ENCODE measurements around the gene GBP3.
"Not testable (repeated sequence)": the region's sequence is repeated elsewhere in the genome, so short reads cannot be mapped to it uniquely, and the experiment has no call there.

GBP3 gene

DNA sequence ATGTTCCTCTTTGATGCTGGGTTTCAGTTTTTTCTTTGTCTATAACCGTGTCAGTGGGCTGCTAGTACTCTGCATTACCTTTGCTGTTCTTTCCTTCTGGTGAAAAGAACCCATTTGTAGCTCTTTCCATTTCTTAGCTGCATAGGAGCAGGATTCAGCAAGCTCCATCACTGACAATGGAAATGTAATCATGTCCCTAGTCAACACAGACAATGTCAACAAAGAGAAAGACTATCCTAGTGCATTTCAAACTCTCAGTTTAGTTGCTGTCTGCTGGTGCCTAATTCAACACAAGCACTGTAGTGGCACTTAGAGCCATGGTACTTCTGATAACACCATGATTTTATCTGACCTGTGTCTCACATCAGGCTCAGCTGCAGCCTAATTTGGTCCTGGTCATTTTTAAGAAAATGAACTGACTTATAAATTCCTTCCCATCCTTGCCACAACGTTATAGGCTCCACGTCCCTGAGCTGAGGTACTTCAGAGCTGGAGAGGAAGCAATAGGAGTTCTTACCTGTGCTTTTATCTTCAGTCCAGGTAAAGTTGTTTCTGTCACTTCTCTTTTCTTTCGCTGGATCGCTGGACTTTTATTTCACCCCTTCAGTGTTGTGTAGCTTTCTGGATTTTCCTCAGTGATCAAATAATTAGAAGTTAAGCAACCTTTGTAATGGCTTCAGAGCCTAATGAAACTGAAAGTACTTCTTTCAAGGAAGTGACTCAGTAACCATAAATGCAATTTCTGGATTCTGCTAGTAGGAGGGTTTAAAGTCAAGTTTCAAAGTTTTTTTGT lies at the start of gene GBP3:
TSS of gene GBP3 (minus strand) at position 700 of the 793 bp plus-strand sequence. CDS start 2,145 bp downstream, outside the sequence.
- no peak for DNase-seq

DNA sequence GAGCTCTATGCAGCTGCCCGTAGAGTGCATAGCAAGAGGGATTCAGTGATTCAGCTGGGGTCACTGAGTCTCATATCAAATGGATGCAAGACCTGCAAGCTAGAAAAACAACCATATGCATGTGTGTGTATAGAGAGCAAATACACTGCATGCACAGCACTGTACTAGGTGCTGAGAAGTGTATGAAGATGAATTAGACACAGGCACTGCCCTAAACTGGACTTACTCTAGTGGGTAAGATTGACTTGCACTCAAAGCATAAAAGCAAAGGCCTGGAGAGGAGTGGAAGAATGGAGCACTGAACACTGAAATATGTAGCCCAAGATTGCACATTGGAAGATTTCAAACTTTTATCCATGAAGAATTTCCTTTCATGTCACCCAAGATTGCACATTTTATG lies 47.8 kb upstream of the GBP3 start:
- no peak for DNase-seq

DNA sequence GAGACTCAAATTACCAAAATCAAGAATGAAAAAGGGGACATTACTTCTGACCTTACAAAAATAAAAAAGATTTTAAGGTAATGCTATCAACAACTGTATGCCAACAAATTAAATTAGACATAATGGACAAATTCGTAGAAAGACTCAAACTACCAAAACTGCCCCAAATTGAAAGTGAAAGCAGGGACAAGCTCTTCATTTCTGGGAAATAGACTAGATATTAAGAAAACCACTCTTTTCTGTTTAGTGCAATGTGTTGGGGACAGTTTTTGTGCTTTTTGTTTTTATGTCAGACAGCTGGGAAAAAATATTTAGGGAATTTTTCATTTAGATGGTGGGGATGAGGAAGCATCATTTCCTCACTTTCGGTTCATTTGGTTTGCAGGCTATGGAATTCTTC lies 47.3 kb upstream of the GBP3 start:
- no peak for DNase-seq

- no peak for DNase-seq
These were observed 45.6 kb upstream of the GBP3 start for GRCh38 chr1:89068291-89068690.

DNA sequence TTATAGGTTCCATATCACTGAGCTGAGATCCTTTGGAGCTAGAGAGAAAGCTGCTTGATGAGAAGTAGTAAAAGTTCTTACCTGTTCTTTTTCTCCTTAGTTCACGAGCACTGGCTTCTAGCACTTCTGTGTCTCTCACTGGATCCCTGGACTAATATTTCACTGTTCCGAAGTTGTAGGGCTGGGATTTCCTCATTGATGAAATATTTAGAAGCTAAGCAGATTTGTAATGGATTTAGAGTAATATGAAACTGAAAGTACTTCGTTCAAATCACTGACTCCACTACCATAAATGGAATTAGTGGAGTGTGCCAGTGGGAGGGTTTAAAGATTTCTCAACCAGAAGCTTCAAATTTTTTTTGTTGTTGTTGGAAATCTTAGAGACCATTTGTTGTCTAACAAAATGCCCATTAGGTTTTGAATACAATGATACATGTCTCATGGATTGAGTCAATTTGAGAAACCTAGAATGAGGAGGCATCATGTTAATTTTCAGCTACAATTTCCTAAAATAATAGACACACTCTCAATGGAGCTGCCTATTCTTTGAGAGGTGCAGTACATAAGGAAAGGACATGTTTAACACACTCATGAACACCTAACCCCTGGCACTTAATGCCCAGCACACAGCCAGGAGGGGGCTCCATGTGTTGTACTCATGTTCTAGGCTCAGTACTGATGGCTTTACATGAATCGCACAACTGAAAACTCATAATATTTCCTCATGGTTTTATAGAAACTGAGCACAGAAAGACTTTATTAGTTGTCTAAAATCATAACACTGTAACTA lies 42.6 kb upstream of the GBP3 start, which contains the start of gene GBP1:
TSS of gene GBP1 (minus strand) at position 130 of the 790 bp plus-strand sequence. CDS start 1,974 bp downstream, outside the sequence.
- no peak for DNase-seq

GRCh38 chr1:89064632-89065031 lies 42.0 kb upstream of the GBP3 start:
- no peak for DNase-seq

DNA sequence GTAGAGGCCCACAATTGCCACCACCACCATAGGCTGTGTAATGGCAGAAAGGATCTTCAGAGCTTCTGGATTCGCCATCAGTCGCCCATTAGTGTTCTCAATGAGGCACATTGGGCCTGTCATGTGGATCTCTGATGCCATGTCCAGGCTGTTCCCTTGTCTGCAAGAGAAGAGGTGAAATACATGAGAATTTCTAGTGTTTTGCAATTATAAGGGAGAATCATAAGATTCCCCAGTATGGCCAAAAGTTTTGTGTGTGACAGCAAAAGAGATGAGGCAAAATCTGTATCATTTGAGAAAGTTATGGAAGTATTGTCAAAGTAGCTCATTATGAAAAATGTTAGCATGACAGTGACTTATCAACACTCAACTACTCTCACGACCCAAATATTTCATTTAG lies 40.4 kb upstream of the GBP3 start:
- DNase-seq = no peak

DNA sequence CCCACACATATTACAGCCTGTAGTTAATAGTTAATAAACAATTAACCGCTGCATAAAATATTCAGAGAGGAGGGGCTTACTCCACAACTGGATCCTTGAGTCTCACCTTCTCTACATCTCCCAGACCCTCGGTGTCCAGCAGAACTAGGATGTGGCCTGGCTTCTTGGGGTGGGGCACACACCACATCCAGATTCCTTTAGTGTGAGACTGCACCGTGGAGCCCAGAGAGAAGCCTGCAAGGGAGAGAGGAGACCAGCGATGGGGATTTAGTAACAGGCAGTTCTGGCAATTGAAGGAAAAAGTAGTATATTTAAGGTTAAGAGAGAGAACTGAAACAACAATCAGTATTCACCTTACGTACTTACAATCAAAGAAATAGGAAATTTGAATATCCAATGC lies 37.4 kb upstream of the GBP3 start:
- no peak for DNase-seq

DNA sequence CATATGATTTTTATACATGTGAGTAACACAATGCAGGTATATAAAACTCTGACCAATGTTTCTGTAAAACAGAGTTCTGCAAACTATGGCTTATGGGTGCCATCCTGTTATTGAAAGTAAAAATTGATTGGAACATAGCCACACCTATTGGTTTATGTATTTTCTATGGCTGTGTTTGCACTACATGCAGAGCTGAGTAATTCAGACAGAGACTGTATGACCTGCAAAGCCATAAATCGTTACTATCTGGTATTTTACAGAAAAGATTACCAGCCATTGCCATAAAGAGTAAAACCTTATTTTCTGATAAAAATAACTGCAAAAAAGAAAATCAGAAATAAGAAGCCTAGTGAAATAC lies 29.3 kb upstream of the GBP3 start:
- no peak for DNase-seq

DNA sequence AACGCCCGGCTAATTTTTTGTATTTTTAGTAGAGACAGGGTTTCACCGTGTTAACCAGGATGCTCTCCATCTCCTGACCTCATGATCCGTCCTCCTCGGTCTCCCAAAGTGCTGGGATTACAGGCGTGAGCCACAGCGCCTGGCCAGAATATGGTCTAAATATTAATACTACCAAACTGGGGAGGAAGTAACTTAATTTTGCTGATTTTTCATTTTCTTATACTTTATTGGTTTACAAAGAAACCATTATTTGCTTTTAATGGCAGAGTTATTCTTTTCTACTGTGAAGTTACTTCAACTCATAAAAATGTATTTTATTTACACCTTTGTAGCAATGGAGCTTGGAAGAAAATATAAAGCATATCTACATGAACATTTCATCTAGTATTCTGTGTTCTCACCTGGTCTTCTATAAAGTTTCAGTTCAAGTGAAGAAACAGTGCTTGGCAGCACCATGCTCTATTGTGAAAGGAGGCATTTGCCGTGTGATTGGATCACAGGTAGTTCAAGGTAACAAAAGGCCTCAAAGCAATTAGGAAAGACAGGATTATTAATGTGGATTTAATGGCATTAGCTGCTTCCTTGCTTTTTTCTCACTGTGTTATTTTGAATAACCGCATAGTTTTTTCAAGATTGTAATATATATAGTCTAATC lies 28.8 kb upstream of the GBP3 start:
- DNase-seq = no peak

DNA sequence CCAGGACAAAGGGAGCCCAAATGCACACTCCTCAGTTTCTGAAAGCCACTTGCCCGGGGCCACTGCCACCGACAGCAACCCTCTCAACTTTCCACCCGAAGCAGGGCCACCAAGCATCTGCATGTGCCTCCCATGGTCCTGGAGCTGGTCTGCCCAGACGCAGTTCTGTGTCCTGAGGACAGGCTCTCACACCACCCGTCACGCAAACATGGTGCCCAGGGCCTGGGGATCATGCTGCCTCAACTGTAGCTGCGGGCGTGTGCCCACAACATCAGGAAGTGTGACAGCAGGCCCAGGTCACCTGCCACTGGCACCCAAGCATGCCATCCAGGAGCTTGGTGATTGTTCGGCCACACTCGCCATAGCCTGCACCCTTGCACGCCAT lies 28.0 kb upstream of the GBP3 start:
- DNase-seq = no peak

DNA sequence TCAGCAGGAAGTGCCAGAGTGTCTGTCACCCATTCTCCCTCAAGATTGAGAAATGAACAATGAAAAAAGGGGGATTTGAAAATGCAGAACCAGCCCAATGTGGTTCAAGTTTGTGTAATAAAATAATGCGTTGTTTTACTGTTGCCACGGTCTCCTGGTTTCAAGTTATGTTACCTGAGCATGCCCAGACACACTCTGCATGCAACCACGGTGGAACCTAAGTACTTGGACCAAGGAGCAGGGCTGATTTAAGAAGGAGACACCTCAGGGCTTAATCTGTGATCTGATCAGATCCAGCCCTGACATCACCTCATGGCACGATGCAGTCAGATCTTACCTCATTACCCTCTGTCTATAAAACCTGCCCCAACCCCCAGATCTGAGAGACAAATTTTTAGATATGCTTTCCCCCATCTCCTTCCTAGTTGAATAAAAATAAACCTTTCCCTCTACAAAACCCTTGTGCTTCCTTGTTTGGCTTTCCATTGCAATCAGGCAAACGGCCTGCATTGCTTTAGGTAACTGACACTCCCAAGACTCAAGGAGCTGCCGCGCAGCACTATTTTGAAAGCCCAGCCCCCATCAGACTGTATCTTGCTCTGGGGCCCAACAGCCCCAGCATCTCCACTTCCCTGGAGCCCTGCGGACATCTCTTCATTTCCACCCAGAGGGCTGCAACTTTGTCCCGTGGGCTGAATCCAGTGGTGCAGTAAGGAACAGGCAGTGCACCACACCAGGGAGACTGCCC lies 27.4 kb upstream of the GBP3 start:
- DNase-seq = not testable (repeated sequence)

DNA sequence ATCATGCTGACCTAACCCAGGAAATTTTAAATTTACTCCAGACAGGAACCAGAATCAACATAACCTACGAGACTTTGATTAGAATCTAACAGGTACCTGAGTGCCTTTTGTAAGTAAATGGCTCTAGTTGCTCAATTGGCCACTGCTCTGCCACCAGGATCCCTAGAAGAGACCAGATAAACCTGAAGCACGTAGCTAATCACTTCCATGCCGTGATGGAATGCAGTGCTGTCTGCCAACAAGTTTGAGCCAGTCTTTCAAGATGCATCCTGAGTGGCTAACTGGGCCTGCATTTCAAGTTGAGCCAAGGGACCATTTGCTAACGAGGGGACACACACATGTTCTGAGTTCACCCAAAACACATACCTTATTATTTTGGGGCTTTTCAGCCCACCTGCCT lies 26.5 kb upstream of the GBP3 start:
- not testable (repeated sequence) for DNase-seq

DNA sequence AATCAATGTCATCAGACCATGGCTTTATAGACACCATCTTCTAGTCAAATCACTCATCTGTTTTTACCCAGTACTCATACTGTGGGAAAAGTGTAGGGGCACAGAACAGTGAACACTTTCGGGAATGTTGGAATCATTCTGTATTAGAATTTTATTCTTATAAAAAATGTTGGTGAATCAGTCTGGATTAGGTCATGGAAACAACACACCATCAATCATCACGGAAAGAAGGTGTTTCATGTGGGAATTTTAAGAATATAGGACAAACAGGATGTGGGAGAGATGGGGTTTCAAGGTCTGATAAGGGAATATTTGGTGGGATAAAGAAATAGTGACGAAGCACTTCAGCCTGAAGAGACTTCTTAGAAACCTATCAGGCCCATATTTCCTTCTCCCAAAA lies 25.1 kb upstream of the GBP3 start:
- no peak for DNase-seq

DNA sequence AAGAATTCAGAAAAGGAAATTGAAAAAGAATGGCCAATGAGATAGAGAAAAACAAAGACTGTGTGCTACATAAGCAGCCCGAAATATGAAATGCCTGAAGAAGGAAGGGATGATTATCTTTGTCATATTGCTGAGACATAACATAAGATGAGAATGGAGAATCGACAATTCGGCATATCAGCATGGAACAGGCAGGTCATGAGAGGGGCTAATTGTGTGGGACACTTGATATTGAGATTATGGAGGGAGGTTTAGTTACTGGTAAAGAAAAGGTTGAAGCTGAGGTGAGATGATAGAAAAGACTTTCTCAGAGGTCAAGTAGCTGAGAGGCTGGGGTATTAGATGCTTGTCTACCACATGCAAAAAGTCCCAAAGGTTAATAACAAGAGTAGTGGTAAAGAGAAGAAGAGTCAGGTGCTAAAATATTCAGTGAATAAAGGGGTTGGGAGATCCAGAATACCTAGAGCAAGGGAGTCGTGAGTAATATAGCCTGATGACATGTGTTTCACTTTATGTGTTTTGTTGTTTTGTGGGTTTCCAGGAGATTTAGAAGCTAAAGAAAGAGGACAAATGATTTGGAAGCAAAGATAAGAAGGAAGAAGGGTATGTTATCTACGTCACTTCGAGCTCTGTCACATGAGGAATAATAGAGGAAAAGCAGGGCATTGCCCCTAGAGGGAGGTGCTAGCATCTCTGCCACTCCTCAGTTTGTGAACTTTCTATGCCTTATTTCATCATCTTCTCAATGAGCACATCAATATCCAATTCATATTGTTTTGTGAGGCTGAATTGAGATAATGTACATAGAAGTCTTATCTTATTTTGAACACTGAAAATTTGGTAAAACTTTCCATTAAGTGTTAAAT lies 23.9 kb upstream of the GBP3 start:
- DNase-seq = not testable (repeated sequence)

- DNase-seq = no peak
These were observed 22.5 kb upstream of the GBP3 start for GRCh38 chr1:89044970-89045721.

- DNase-seq = no peak
These were observed 21.3 kb upstream of the GBP3 start for GRCh38 chr1:89043940-89044339.

GRCh38 chr1:89042491-89042890 lies 19.8 kb upstream of the GBP3 start:
- no peak for DNase-seq

DNA sequence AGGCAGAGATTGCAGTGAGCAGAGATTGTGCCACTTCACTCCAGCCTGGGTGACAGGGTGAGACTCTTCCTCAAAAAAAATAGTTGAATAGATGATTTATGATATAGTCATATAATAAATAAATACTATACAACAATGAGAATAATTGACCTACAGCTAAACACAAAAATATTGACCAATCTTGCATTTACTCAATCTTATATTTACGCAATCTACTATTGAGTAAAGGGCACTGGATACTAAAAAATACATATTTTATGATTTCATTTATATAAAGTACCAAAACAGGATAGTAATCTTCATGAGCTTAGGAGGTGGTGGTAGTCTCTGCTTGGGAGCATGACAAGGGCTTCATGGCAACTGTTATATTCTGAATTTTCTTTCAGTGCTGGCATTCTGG lies 19.1 kb upstream of the GBP3 start:
- DNase-seq = no peak

DNA sequence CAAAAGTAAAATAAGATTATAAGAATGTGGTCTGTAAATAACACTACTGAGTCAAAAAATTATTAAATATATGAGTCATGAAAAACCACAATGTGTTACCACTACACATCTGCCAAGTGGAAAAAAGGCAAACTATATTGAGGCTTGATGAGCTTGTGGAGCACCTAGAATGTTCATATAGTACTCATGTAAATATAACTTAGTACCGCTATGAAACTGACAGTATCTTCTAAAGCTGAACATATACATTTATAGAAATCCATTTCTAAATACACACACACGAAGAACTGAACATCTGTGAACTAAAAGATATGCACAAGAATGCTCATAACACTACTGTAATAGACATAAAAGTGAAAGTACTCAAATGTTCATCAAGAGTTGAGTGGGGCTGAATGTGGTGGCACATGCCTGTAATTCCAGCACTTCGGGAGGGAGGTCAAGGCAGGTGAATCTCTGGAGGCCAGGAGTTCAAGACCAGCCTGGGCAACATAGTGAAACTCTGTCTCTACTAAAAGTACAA lies 18.5 kb upstream of the GBP3 start:
- no peak for DNase-seq

DNA sequence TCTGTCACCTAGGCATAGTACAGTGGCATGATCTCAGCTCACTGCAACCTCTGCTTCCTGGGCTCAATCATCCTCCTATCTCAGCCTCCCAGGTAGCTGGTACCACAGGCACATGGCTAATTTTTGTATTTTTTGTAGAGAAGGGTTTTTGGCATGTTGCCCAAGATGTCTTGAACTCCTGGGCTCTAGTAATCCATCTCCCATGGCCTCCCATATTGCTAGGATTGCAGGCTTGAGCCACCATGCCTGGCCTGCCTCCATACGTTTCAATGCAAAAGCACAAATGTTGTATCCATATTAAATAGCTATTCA lies 17.6 kb upstream of the GBP3 start:
- no peak for DNase-seq

All from retina (tissue), 1 donor.